GM13977 (cell line): Measurements from ENCODE around the gene LHX3.

ENCODE experiments used
- DNase-seq: peaks from one replicate; pipeline ENCODE4 v3.0.0; 2012; ENCODE audit warnings: low spot score
- CTCF ChIP-seq: IDR thresholded peaks from 2 replicates; pipeline ENCODE4 v1.5.1; 2012; ENCODE audit warnings: mild to moderate bottlenecking, control low read depth; ENCODE audit not compliant: insufficient read depth; ENCODE audit errors: extremely low read depth, missing control alignments
- in situ Hi-C: fragments of 300-500 bp; cut with MboI; formaldehyde crosslinking; loops from one replicate; pipeline ENCODE4 v1.12.0; 2022; ENCODE audit warnings: low sequenced_read_pairs, low pct_unique_long_range_greater_than_20kb, mixed read lengths, inconsistent platforms; ENCODE audit not compliant: unreplicated experiment

The LHX3 gene

GRCh38 chr9:136220017-136220729, 15.2 kb upstream of the LHX3 start:
- TF ChIP-seq CTCF = no peak
- no peak for DNase-seq
- in situ Hi-C loops = no loop called here

- in situ Hi-C loops = no loop called here
- DNase-seq = no peak
- TF ChIP-seq CTCF = no peak
These were observed 14.3 kb upstream of the LHX3 start for GRCh38 chr9:136219276-136219675.

GRCh38 chr9:136218673-136219072, 13.7 kb upstream of the LHX3 start:
- DNase-seq = no peak
- no peak for TF ChIP-seq CTCF
- in situ Hi-C loops = no loop called here

GRCh38 chr9:136218271-136218670, 13.3 kb upstream of the LHX3 start:
- TF ChIP-seq CTCF = no peak
- in situ Hi-C loops = no loop called here
- no peak for DNase-seq

GRCh38 chr9:136216541-136217244, 11.8 kb upstream of the LHX3 start:
- in situ Hi-C loops = no loop called here
- no peak for DNase-seq
- TF ChIP-seq CTCF = no peak

GRCh38 chr9:136213733-136214132, 8.8 kb upstream of the LHX3 start:
- in situ Hi-C loops = no loop called here
- TF ChIP-seq CTCF = no peak
- DNase-seq = no peak
